ENCODE results near the gene MAPK7. TPM values are rescaled to one million over a fixed set of nuclear protein-coding genes. Genes with fewer than 3 reads are reported as not detected.

The MAPK7 gene
- polyA plus RNA-seq, 1 of the 3 experiments (the other 2 are of a cell fraction): 19.1 TPM

DNA sequence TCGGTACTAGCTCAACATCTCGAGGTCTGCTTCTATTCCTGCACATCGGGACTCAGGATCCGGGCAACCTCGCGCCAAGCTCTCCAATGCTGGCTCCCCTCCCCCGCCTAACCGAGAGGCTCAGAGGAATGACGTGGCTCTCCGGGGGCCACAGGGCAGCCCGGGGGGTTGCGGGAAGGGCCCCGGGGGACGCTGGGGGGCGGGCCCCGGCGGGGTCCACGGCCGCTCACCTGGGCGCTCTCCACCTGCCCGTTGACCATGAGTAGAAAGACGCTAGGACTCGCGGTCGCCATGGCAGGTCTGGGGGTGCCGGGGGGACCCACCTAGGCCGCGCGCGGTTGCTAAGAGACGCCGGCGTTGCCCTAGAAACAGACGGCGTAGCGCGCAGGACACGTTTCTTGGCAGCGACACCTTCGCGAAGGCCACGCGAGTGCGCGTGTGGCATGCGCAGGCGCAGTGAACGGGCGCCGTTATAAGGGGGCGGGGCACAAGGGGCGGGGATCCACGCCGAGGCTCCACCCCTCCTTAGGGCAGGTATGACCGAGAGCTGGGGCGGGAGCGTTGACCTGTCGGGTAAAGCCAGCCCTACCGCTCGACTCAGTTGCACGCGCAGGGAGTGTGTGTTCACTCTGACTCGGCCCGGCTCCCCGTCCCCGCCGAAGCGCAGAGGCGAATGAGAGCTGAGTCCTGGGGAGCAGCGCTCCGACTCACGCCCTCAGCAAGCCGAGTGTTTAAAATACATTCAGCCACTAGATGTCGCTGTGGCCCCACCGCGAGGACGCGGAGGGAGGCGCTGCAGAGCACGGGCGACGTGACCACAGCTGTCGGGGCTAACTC lies 15.8 kb upstream of the MAPK7 start, which contains the start of gene B9D1:
TSS of gene B9D1 (minus strand) at position 447 of the 837 bp plus-strand sequence. CDS start at position 293, 154 bp downstream.
- peak within 1 kb of the TSS; percentile 82 for H3K9ac ChIP-seq
- no peaks in the 10 kb centered on the region for H4K20me1 ChIP-seq (ENCODE audit: insufficient read depth)
- H3K4me3 ChIP-seq (ENCODE audit: low read depth in 2 of 2, low read length in 1 of 2): peak within 1 kb of the TSS; percentile 72 to 75
- peaks cover 0 to 7% of the 10 kb centered on the region in 2 experiments for H3K36me3 ChIP-seq (replicated peaks in 1 of 2; ENCODE audit: control insufficient read depth in 1 of 2, insufficient read depth in 2 of 2, low read length in 1 of 2)
- peak within 1 kb of the TSS; percentile 85 for H3K4me2 ChIP-seq
- 2% methylated on average over 40 of the region's 83 CpGs for WGBS (ENCODE audit: low lambda C conversion rate)
- peaks cover 13 to 32% of the 10 kb centered on the region in 2 experiments; a peak in 2 of 4 replicates for H3K4me1 ChIP-seq (ENCODE audit: control insufficient read depth in 1 of 2, insufficient read depth in 2 of 2, low read depth in 1 of 2, low read length in 1 of 2)
- no peaks in the 10 kb centered on the region for H3K9me3 ChIP-seq
- peaks cover 7% of the 10 kb centered on the region for H3F3A ChIP-seq (replicated peaks; ENCODE audit: insufficient read depth)
- no peaks in the 10 kb centered on the region for H3K9me2 ChIP-seq
- H3K27ac ChIP-seq (ENCODE audit: low read depth in 2 of 2, low read length in 1 of 2): peak within 1 kb of the TSS; percentile 83 to 88
- H3K27me3 ChIP-seq (ENCODE audit: insufficient read depth): no peaks in the 10 kb centered on the region
- DNase-seq: peak; percentile 99
- ChIA-PET CTCF (interaction anchor here (0.5 to 12.0 kb wide), 68 partner anchors 8 to 439 kb away, joined by 3 to 305 read pairs (median 6); partner anchors contain the start of genes ALDH3A2, MAPK7, MFAP4 and RNF112), POLR2A (interaction anchor here (0.8 to 2.3 kb wide), 4 partner anchors 15 to 400 kb away, joined by 3 to 15 read pairs (median 12); partner anchors contain the start of genes MAPK7 and MFAP4)
- H2AFZ ChIP-seq (ENCODE audit: low read depth): peak within 1 kb of the TSS; percentile 83
- peaks cover 8% of the 10 kb centered on the region for H3K79me2 ChIP-seq (ENCODE audit: insufficient read depth)
- TF ChIP-seq, protein P1, sequence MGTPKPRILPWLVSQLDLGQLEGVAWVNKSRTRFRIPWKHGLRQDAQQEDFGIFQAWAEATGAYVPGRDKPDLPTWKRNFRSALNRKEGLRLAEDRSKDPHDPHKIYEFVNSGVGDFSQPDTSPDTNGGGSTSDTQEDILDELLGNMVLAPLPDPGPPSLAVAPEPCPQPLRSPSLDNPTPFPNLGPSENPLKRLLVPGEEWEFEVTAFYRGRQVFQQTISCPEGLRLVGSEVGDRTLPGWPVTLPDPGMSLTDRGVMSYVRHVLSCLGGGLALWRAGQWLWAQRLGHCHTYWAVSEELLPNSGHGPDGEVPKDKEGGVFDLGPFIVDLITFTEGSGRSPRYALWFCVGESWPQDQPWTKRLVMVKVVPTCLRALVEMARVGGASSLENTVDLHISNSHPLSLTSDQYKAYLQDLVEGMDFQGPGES (IDR thresholded peaks at IDR 0.05; ENCODE audit: low read depth, low read length): no peak
- TF ChIP-seq, protein P2, sequence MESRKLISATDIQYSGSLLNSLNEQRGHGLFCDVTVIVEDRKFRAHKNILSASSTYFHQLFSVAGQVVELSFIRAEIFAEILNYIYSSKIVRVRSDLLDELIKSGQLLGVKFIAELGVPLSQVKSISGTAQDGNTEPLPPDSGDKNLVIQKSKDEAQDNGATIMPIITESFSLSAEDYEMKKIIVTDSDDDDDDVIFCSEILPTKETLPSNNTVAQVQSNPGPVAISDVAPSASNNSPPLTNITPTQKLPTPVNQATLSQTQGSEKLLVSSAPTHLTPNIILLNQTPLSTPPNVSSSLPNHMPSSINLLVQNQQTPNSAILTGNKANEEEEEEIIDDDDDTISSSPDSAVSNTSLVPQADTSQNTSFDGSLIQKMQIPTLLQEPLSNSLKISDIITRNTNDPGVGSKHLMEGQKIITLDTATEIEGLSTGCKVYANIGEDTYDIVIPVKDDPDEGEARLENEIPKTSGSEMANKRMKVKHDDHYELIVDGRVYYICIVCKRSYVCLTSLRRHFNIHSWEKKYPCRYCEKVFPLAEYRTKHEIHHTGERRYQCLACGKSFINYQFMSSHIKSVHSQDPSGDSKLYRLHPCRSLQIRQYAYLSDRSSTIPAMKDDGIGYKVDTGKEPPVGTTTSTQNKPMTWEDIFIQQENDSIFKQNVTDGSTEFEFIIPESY (IDR thresholded peaks at IDR 0.05; ENCODE audit: borderline replicate concordance, low read depth): no peak
- TF ChIP-seq MXI1 (IDR thresholded peaks at IDR 0.05; ENCODE audit: low read depth, low read length) (peak; percentile 98), NFIC (IDR thresholded peaks at IDR 0.05; ENCODE audit: borderline replicate concordance) (peak; percentile 31; the same call in 1 of the 2 replicates), POLR2AphosphoS5 (IDR thresholded peaks at IDR 0.05; ENCODE audit: low read depth, low read length) (0 out of 2 replicates have a peak, but pooled peaks have one; percentile 8), CHD2 (IDR thresholded peaks at IDR 0.05; ENCODE audit: low read length, partially characterized antibody) (no peak), JUND (IDR thresholded peaks at IDR 0.05) (no peak; the same call in 1 of the 2 replicates), YY1 (IDR thresholded peaks at IDR 0.05; ENCODE audit: low read depth) (peak; percentile 52; the same call in 1 of the 2 replicates), FOXJ3 (CRISPR knock-in tag; IDR thresholded peaks at IDR 0.05) (no peak), FOXM1 (IDR thresholded peaks at IDR 0.05; ENCODE audit: low read depth) (no peak), REST (IDR thresholded peaks at IDR 0.05; ENCODE audit: low read depth, low read length) (no peak), EP300 (IDR thresholded peaks at IDR 0.05; ENCODE audit: borderline replicate concordance in 1 of 2, low read depth in 1 of 2, low read length in 1 of 2) (no peak; a peak in 1 of 4 replicates), RFX5 (IDR thresholded peaks at IDR 0.05; ENCODE audit: low read length) (peak; percentile 97), RCOR1 (IDR thresholded peaks at IDR 0.05; ENCODE audit: low read length) (no peak), FOSL2 (IDR thresholded peaks at IDR 0.05; ENCODE audit: borderline replicate concordance, low read depth) (peak; percentile 8; the same call in 1 of the 2 replicates), RXRA (IDR thresholded peaks at IDR 0.05; ENCODE audit: borderline replicate concordance, low read depth) (no peak), TEAD4 (IDR thresholded peaks at IDR 0.05; ENCODE audit: borderline replicate concordance, insufficient read depth) (no peak), GABPA (IDR thresholded peaks at IDR 0.05; ENCODE audit: low read depth) (no peak), SMC3 (IDR thresholded peaks at IDR 0.05; ENCODE audit: low read depth, low read length) (peak; percentile 98), NRF1 (IDR thresholded peaks at IDR 0.05; ENCODE audit: low read depth, low read length) (peak; percentile 93), RAD21 (IDR thresholded peaks at IDR 0.05; ENCODE audit: low read length) (peak; percentile 97), TAF1 (IDR thresholded peaks at IDR 0.05; ENCODE audit: borderline replicate concordance, low read depth, low read length) (peak; percentile 14; the same call in 1 of the 2 replicates), MEF2A (IDR thresholded peaks at IDR 0.05; ENCODE audit: borderline replicate concordance, low read depth) (no peak)
- TF ChIP-seq, protein P3, sequence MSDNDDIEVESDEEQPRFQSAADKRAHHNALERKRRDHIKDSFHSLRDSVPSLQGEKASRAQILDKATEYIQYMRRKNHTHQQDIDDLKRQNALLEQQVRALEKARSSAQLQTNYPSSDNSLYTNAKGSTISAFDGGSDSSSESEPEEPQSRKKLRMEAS (IDR thresholded peaks at IDR 0.05; ENCODE audit: low read depth): peak; percentile 75

All from SK-N-SH (cell line).